Heart left ventricle (tissue), 16 donors: ENCODE results near the gene CD300C. TPM values are rescaled to one million over a fixed set of nuclear protein-coding genes. Genes with fewer than 3 reads are reported as not detected.
A peak's percentile ranks its signal among the peaks of the same experiment; 100 is the strongest.

Experiments used
- ATAC-seq, 4 donors: fragments of 200-7000 bp; cut with Tn5 transposase; one replicate each; pipeline ENCODE4 v1.9.1; 2020 to 2022; ENCODE audit warnings: moderate library complexity in 4 of 4, mild to moderate bottlenecking in 3 of 4, moderate number of reproducible peaks in 1 of 4
- DNase-seq, 5 donors: peaks; one replicate each; pipeline ENCODE4 v3.0.0-alpha.2; 2020
- H3K27ac ChIP-seq, 12 donors: fragments of 200-600 bp; sonication (generic) in 4 of 12; one replicate each; pipeline versions ENCODE4 v1.5.0 to v1.8.0; 2016 to 2022; ENCODE audit warnings: mild to moderate bottlenecking in 2 of 12
- H3K27me3 ChIP-seq, 9 donors: fragments of 200-600 bp; sonication (generic) in 2 of 9; one replicate each; pipeline versions ENCODE4 v1.5.1 to v1.8.0; 2016 to 2022; ENCODE audit warnings: mild to moderate bottlenecking in 3 of 9
- H3K36me3 ChIP-seq, 9 donors: fragments of 200-600 bp; sonication (generic) in 2 of 9; one replicate each; pipeline versions ENCODE4 v1.5.0 to v1.8.0; 2018 to 2022; ENCODE audit warnings: mild to moderate bottlenecking in 2 of 9
- H3K4me1 ChIP-seq, 12 donors: fragments of 200-600 bp; sonication (generic) in 4 of 12; one replicate each; pipeline versions ENCODE4 v1.5.0 to v1.8.0; 2016 to 2022; ENCODE audit warnings: mild to moderate bottlenecking in 3 of 12
- H3K4me3 ChIP-seq, 12 donors: fragments of 200-600 bp; sonication (generic) in 4 of 12; one replicate each; pipeline versions ENCODE4 v1.5.0 to v1.8.0; 2017 to 2022; ENCODE audit warnings: mild to moderate bottlenecking in 9 of 12, moderate library complexity in 4 of 12
- H3K9me3 ChIP-seq, 12 donors: fragments of 200-600 bp; sonication (generic) in 4 of 12; one replicate each; pipeline versions ENCODE4 v1.5.0 to v1.8.0; 2016 to 2022; ENCODE audit warnings: mild to moderate bottlenecking in 1 of 12
- CTCF ChIP-seq, 12 donors: fragments of 200-600 bp; sonication (generic) in 4 of 12; IDR thresholded peaks; one replicate each; pipeline versions ENCODE4 v1.5.0 to v1.8.0; 2018 to 2022; ENCODE audit warnings: antibody characterized with exemption in 12 of 12, mild to moderate bottlenecking in 5 of 12
- POLR2A ChIP-seq, 2 donors: fragments of 450-650 bp; IDR thresholded peaks; one replicate each; pipeline ENCODE4 v1.6.1; 2017; ENCODE audit warnings: antibody characterized with exemption in 2 of 2, mild to moderate bottlenecking in 2 of 2, moderate library complexity in 2 of 2
- WGBS, 4 donors: extraction: QIAGEN DNeasy Blood & Tissue Kit in 2 of 4; methylation state at CpG; one replicate each; pipeline versions ENCODE4 v1.1.5 to v1.1.7; 2013 to 2018; 5-methylcytosine and 5-hydroxymethylcytosine counted together
- intact Hi-C, 10 donors: fragments of 100-400 bp; cut with DNase I; formaldehyde crosslinking; loops; one replicate each; pipeline versions ENCODE4 v1.11.1 to v1.14.2; 2022
- polyA plus RNA-seq, 2 donors: library from polyadenylated mRNA; stranded (reverse); fragments of 200-250 nt; gene quantifications; one replicate each; pipeline ENCODE4 v1.2.3, GENCODE V29; 2013
- total RNA-seq, 9 donors: library from RNA; depleted of rRNA in 2 of 9; stranded (reverse); fragments of >200 nt in 2 of 9; fragmentation: NEBNext Ultra II Directional in 3 of 9; extraction: Animal tissue kit (Norgen Biotek cat#: 25700) in 3 of 9; gene quantifications; one replicate each; pipeline versions ENCODE4 v1.1.0 to v1.2.4, GENCODE V29; 2016 to 2023
- donor health status: ischemic (EF 13 %, LVEDD 7.1; RV severe dilation, severe dysfunction).
- donor health status: healthy with polysubstance abuse.
- donor health status: DM: no; HTN: yes; CAD: no.
- donor health status: DM: no; HTN: no; CAD: no.
- donor health status: ischemic (EF 25% LVEDD 6.9; RV normal size, moderate dysfunction).
- donor health status: ischemic (EF 25% LVEDD 5.7; RV mildly dilated, moderate dysfunction).
- donor health status: healthy.
- donor health status: DM: yes; HTN: yes; CAD: no.
- donor health status: ischemic (EF 35%, LVEDD 5.7; RV mildly dilated, moderate dysfunction).
- donor health status: nonischemic (EF 11% LVEDD 7.7; RV severe dilation, severe dysfunction).
- donor health status: DM: yes; HTN: yes; CAD: no.
- donor health status: PGD.
- donor health status: ischemic (EF 29% LVEDD 5.4; RV normal size, mild dysfunction).
- donor health status: nonischemic (EF 23%, LVEDD 6.1; RV moderate dilation, normal function).

Gene CD300C
- total and polyA plus RNA-seq, 11 donors = 0.11 to 5.0 (median 0.61) TPM; not detected in 3

GRCh38 chr17:74543891-74544760, 1.8 kb downstream of the CD300C start:
- Histone ChIP-seq H3K4me1 (peaks cover 0 to 7% (median 0%) of the 10 kb centered on the region in 12 donors), H3K27ac (no peak overlapping the region), H3K9me3 (no peaks in the 10 kb centered on the region), H3K27me3 (peaks cover 0 to 6% (median 0%) of the 10 kb centered on the region in 9 donors), H3K36me3 (no peaks in the 10 kb centered on the region), H3K4me3 (peak overlapping the region in 1 of 12 donors; percentile 49)
- intact Hi-C loops = no loop called here
- DNase-seq = no peak
- TF ChIP-seq POLR2A (IDR thresholded peaks at IDR 0.05) (no peak), CTCF (IDR thresholded peaks at IDR 0.05) (no peak)
- no peak for ATAC-seq
- 82 to 89% (median 87%) methylated on average over 18 of the region's 18 CpGs for WGBS, 4 donors

GRCh38 chr17:74543406-74543805, 2.5 kb downstream of the CD300C start:
- Histone ChIP-seq H3K27ac (no peak overlapping the region), H3K4me1 (peaks cover 0 to 7% (median 0%) of the 10 kb centered on the region in 12 donors), H3K27me3 (peaks cover 0 to 5% (median 0%) of the 10 kb centered on the region in 9 donors), H3K36me3 (no peaks in the 10 kb centered on the region), H3K4me3 (no peak overlapping the region), H3K9me3 (no peaks in the 10 kb centered on the region)
- TF ChIP-seq POLR2A (IDR thresholded peaks at IDR 0.05) (no peak), CTCF (IDR thresholded peaks at IDR 0.05) (no peak)
- ATAC-seq (no peak), DNase-seq (no peak)
- 68 to 79% (median 75%) methylated on average over 14 of the region's 14 CpGs for WGBS, 4 donors
- intact Hi-C loops = no loop called here

GRCh38 chr17:74542727-74543383, 3.1 kb downstream of the CD300C start:
- Histone ChIP-seq H3K4me3 (no peak overlapping the region), H3K27ac (no peak overlapping the region), H3K27me3 (peaks cover 0 to 5% (median 0%) of the 10 kb centered on the region in 9 donors), H3K4me1 (peaks cover 0 to 7% (median 0%) of the 10 kb centered on the region in 12 donors), H3K9me3 (no peaks in the 10 kb centered on the region), H3K36me3 (no peaks in the 10 kb centered on the region)
- intact Hi-C loops = no loop called here
- no peak for TF ChIP-seq POLR2A (IDR thresholded peaks at IDR 0.05)
- TF ChIP-seq CTCF (IDR thresholded peaks at IDR 0.05) = no peak
- 83 to 90% (median 89%) methylated on average over 15 to 17 of the region's 17 CpGs for WGBS, 4 donors
- no peak for DNase-seq
- no peak for ATAC-seq

GRCh38 chr17:74542166-74542565, 3.7 kb downstream of the CD300C start:
- ATAC-seq (no peak), DNase-seq (no peak)
- Histone ChIP-seq H3K27ac (no peak overlapping the region), H3K4me3 (no peak overlapping the region), H3K27me3 (peaks cover 0 to 5% (median 0%) of the 10 kb centered on the region in 9 donors), H3K4me1 (peaks cover 0 to 7% (median 0%) of the 10 kb centered on the region in 12 donors), H3K36me3 (no peaks in the 10 kb centered on the region), H3K9me3 (no peaks in the 10 kb centered on the region)
- no peak for TF ChIP-seq CTCF (IDR thresholded peaks at IDR 0.05)
- intact Hi-C loops = no loop called here
- WGBS, 4 donors = 68 to 81% (median 72%) methylated on average over 5 of the region's 5 CpGs
